Epithelial cell of proximal tubule (primary cell): ENCODE data around the gene ARHGEF40. TPM values are rescaled to one million over a fixed set of nuclear protein-coding genes. Genes with fewer than 3 reads are reported as not detected.

Experiments
- DNase-seq: peaks from one replicate; pipeline ENCODE4 v3.0.0-alpha.2; 2011; ENCODE audit warnings: low read depth
- H3K4me3 ChIP-seq: 2 replicates; pipeline ENCODE4 v1.5.1; 2011; ENCODE audit warnings: low read depth, mild to moderate bottlenecking, low read length
- CTCF ChIP-seq: conservative IDR thresholded peaks from 2 replicates; pipeline ENCODE4 v1.5.1; 2012; ENCODE audit warnings: low read depth, mild to moderate bottlenecking, low read length
- total RNA-seq: library from RNA; depleted of rRNA; stranded (reverse); fragments of >200 nt; gene quantifications from 2 replicates; pipeline ENCODE4 v1.2.3, GENCODE V29; 2015

The ARHGEF40 gene
- total RNA-seq, 1 donor from 2014 or later, result 42.7 TPM

- peak overlapping the region; percentile 73 for H3K4me3 ChIP-seq
- TF ChIP-seq CTCF, result peak; percentile 100
- DNase-seq, result peak; percentile 43
These were observed 34.5 kb downstream of the ARHGEF40 start for GRCh38 chr14:21104448-21105060.

- H3K4me3 ChIP-seq, result no peak overlapping the region
- no peak for DNase-seq
- no peak for TF ChIP-seq CTCF
These were observed 35.0 kb downstream of the ARHGEF40 start for GRCh38 chr14:21105095-21105494.

- no peak for TF ChIP-seq CTCF
- H3K4me3 ChIP-seq, result no peak overlapping the region
- DNase-seq, result no peak
These were observed 36.0 kb downstream of the ARHGEF40 start for GRCh38 chr14:21106176-21106497.

GRCh38 chr14:21106498-21107282 is 36.6 kb downstream of the ARHGEF40 start:
- peak; percentile 48 for DNase-seq
- no peak overlapping the region for H3K4me3 ChIP-seq
- peak; percentile 95 for TF ChIP-seq CTCF

- no peak for TF ChIP-seq CTCF
- no peak overlapping the region for H3K4me3 ChIP-seq
- DNase-seq, result no peak
These were observed 37.2 kb downstream of the ARHGEF40 start for GRCh38 chr14:21107283-21107800.

GRCh38 chr14:21108791-21109190 is 38.7 kb downstream of the ARHGEF40 start:
- TF ChIP-seq CTCF, result no peak
- DNase-seq, result no peak
- H3K4me3 ChIP-seq, result no peak overlapping the region
